PC-9 (cell line): Measurements from ENCODE around the gene SP1. TPM values are rescaled to one million over a fixed set of nuclear protein-coding genes. Genes with fewer than 3 reads are reported as not detected.

Source experiments
- BruUV-seq: library from RNA; stranded (reverse); fragments of 400-500 nt; replicated peaks from 2 replicates; lab custom pipeline; 2021; lab: Mats Ljungman, UMichigan
- CTCF ChIA-PET: fragments of 300-600 bp; sonication (Branson Sonifier 250); formaldehyde crosslinking; loops from one replicate; lab custom pipeline; 2022; ENCODE audit warnings: antibody characterized with exemption; lab: Charles Lee
- POLR2A ChIA-PET: fragments of 300-600 bp; sonication (Branson Sonifier 250); formaldehyde crosslinking; loops from one replicate; lab custom pipeline; 2022; ENCODE audit warnings: antibody characterized with exemption; ENCODE audit not compliant: unreplicated experiment; lab: Charles Lee
- DNase-seq, 2 experiments: peaks; one replicate each; pipeline versions ENCODE4 v3.0.0 to v3.0.0-alpha.2; 2015 to 2022; ENCODE audit warnings: mixed read lengths in 1 of 2
- H2AFZ ChIP-seq: fragments of 200-600 bp; sonication (generic); 2 replicates; pipeline ENCODE4 v1.8.1; 2017; ENCODE audit warnings: antibody characterized with exemption
- H3F3A ChIP-seq: fragments of 200-600 bp; sonication (generic); 2 replicates; pipeline ENCODE4 v1.8.1; 2017; ENCODE audit warnings: antibody characterized with exemption, mild to moderate bottlenecking, low read depth; ENCODE audit not compliant: insufficient read depth
- H3K27ac ChIP-seq: fragments of 200-600 bp; sonication (generic); 2 replicates; pipeline ENCODE4 v1.6.1; 2016; ENCODE audit warnings: mixed run types
- H3K27me3 ChIP-seq: fragments of 200-600 bp; sonication (generic); 2 replicates; pipeline ENCODE4 v1.6.1; 2016; ENCODE audit warnings: low read depth, mixed run types; ENCODE audit not compliant: insufficient read depth
- H3K36me3 ChIP-seq: fragments of 200-600 bp; sonication (generic); 2 replicates; pipeline ENCODE4 v1.6.1; 2016; ENCODE audit warnings: low read depth, mixed run types
- H3K4me1 ChIP-seq: fragments of 200-600 bp; sonication (generic); replicated peaks from 2 replicates; pipeline ENCODE4 v1.6.1; 2016; ENCODE audit warnings: mixed run types; ENCODE audit not compliant: insufficient read depth
- H3K4me2 ChIP-seq: fragments of 200-600 bp; sonication (generic); 2 replicates; pipeline ENCODE4 v1.6.1; 2017; ENCODE audit warnings: mixed run types
- H3K4me3 ChIP-seq: fragments of 200-600 bp; sonication (generic); 2 replicates; pipeline ENCODE4 v1.6.1; 2016; ENCODE audit warnings: mixed run types
- H3K79me2 ChIP-seq: fragments of 200-600 bp; sonication (generic); 2 replicates; pipeline ENCODE4 v1.6.1; 2017; ENCODE audit warnings: low read depth, mixed run types
- H3K9me2 ChIP-seq: fragments of 200-600 bp; sonication (generic); 2 replicates; pipeline ENCODE4 v1.8.1; 2017; ENCODE audit warnings: mild to moderate bottlenecking; ENCODE audit not compliant: insufficient read depth
- H3K9me3 ChIP-seq: fragments of 200-600 bp; sonication (generic); 2 replicates; pipeline ENCODE4 v1.8.1; 2016; ENCODE audit warnings: low read depth; ENCODE audit not compliant: insufficient read depth
- H4K20me1 ChIP-seq: fragments of 200-600 bp; sonication (generic); 2 replicates; pipeline ENCODE4 v1.8.1; 2017; ENCODE audit not compliant: insufficient read depth
- EZH2 ChIP-seq: fragments of 200-600 bp; sonication (generic); IDR thresholded peaks from 2 replicates; pipeline ENCODE4 v1.8.0; 2017; ENCODE audit warnings: antibody characterized with exemption, low read depth
- intact Hi-C: fragments of 100-400 bp; cut with micrococcal nuclease; formaldehyde crosslinking; loops from one replicate; pipeline ENCODE4 v1.10.0; 2022; ENCODE audit not compliant: unreplicated experiment
- total RNA-seq: library from RNA; stranded (reverse); gene quantifications from 2 replicates; pipeline ENCODE4 v1.2.3, GENCODE V29; 2021
- TF ChIP-seq, protein P1 (sequence below): fragments of 200-600 bp; sonication (generic); conservative IDR thresholded peaks from 2 replicates; pipeline ENCODE4 v1.6.1; 2017; ENCODE audit warnings: mixed run types, antibody characterized with exemption, mild to moderate bottlenecking, moderate library complexity

The SP1 gene
- total RNA-seq, 1 experiment from 2014 or later, result 118 TPM

DNA sequence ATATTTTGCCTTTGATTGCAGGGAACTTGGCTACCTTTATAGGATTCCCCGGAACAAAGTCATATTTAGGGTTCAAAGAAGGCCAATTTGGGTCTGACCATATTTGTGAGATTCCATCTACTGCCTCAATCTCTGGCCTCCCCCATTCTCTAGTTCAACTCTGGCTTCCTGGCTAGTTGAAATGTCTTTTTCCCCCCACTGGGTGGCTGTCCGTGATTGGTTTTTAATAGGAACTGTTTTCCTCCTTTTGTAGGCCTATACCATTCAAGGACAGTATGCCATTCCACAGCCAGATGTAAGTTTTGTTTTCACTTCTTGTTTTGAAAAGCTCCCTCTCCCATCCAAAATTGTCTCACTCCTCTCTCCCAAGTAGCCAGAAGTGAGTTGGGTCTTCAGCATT lies 85.7 kb downstream of the SP1 start:
- Histone ChIP-seq H3K4me1 (no peaks in the 10 kb centered on the region), H3K79me2 (peaks cover 55% of the 10 kb centered on the region), H2AFZ (no peak overlapping the region), H3K9me3 (no peaks in the 10 kb centered on the region), H3F3A (peaks cover 89% of the 10 kb centered on the region), H4K20me1 (peaks cover 95% of the 10 kb centered on the region), H3K9me2 (no peaks in the 10 kb centered on the region), H3K27me3 (no peaks in the 10 kb centered on the region), H3K4me2 (no peak overlapping the region), H3K4me3 (no peak overlapping the region), H3K36me3 (peaks cover 83% of the 10 kb centered on the region), H3K27ac (no peak overlapping the region)
- ChIA-PET POLR2A (no interaction called here), CTCF (no interaction called here)
- no peak for DNase-seq
- TF ChIP-seq, protein P1, sequence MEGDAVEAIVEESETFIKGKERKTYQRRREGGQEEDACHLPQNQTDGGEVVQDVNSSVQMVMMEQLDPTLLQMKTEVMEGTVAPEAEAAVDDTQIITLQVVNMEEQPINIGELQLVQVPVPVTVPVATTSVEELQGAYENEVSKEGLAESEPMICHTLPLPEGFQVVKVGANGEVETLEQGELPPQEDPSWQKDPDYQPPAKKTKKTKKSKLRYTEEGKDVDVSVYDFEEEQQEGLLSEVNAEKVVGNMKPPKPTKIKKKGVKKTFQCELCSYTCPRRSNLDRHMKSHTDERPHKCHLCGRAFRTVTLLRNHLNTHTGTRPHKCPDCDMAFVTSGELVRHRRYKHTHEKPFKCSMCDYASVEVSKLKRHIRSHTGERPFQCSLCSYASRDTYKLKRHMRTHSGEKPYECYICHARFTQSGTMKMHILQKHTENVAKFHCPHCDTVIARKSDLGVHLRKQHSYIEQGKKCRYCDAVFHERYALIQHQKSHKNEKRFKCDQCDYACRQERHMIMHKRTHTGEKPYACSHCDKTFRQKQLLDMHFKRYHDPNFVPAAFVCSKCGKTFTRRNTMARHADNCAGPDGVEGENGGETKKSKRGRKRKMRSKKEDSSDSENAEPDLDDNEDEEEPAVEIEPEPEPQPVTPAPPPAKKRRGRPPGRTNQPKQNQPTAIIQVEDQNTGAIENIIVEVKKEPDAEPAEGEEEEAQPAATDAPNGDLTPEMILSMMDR, result no peak
- no peak for TF ChIP-seq EZH2
- intact Hi-C loops, result no loop called here
- BruUV-seq, result no TSS peak

Other genes starting within 250 kb of the SP1 start
- gene ZNF740, start 199.5 kb upstream of the SP1 start, total RNA-seq, result 48.3 and 65.8 TPM in 2 replicates
- 33.1 and 49.0 TPM in 2 replicates for gene CSAD, start 199.3 kb upstream of the SP1 start, total RNA-seq
- 2.4 and 3.3 TPM in 2 replicates for gene ITGB7, start 172.9 kb upstream of the SP1 start, total RNA-seq
- gene RARG, start 148.0 kb upstream of the SP1 start, total RNA-seq, result 118 and 124 TPM in 2 replicates
- 37.4 and 42.0 TPM in 2 replicates for gene ESPL1, start 111.9 kb upstream of the SP1 start, total RNA-seq
- gene PFDN5, start 84.6 kb upstream of the SP1 start, total RNA-seq, result 291 and 303 TPM in 2 replicates
- 67.2 and 82.5 TPM in 2 replicates for gene MYG1, start 80.5 kb upstream of the SP1 start, total RNA-seq
- gene AAAS, start 58.6 kb upstream of the SP1 start, total RNA-seq, result 53.4 and 67.3 TPM in 2 replicates
- not detected in 2 replicates for gene SP7, start 43.8 kb upstream of the SP1 start, total RNA-seq
- not detected in 2 replicates for gene AMHR2, start 43.7 kb downstream of the SP1 start, total RNA-seq
- gene PRR13, start 61.6 kb downstream of the SP1 start, total RNA-seq, result 138 and 203 TPM in 2 replicates
- gene PCBP2, start 71.9 kb downstream of the SP1 start, total RNA-seq, result 668 and 833 TPM in 2 replicates
- gene MAP3K12, start 119.3 kb downstream of the SP1 start, total RNA-seq, result 14.7 and 18.3 TPM in 2 replicates
- 47.8 and 53.3 TPM in 2 replicates for gene TARBP2, start 121.1 kb downstream of the SP1 start, total RNA-seq
- not detected in 2 replicates for gene NPFF, start 127.3 kb downstream of the SP1 start, total RNA-seq
- gene ATF7, start 246.2 kb downstream of the SP1 start, total RNA-seq, result 16.3 and 24.7 TPM in 2 replicates